Frontal cortex (tissue), 4 donors: ENCODE results near the gene SIGLEC9. TPM values are rescaled to one million over a fixed set of nuclear protein-coding genes. Genes with fewer than 3 reads are reported as not detected.

ENCODE experiments used
- DNase-seq, 2 donors: peaks; one replicate each; pipeline ENCODE4 v3.0.0; 2012; ENCODE audit warnings: low spot score in 2 of 2
- FAIRE-seq: peaks from 2 replicates; lab custom pipeline; 2012; peaks lifted over from hg19 to GRCh38; lab: Jason Lieb, UNC
- total RNA-seq: library from RNA; depleted of rRNA; stranded (reverse); fragments of >200 nt; gene quantifications from one replicate; pipeline ENCODE4 v1.2.3, GENCODE V29; 2014
- donor health status: control.
- donor health status: control.
- donor health status: control.

SIGLEC9 gene
- total RNA-seq, 1 donor from 2014 or later, result 0.41 TPM

GRCh38 chr19:51096473-51097165, 28.1 kb upstream of the SIGLEC9 start:
- DNase-seq (no peak), FAIRE-seq (no peak)

- DNase-seq (peak; percentile 72 to 75), FAIRE-seq (no peak)
Measured at GRCh38 chr19:51097166-51097738, 27.5 kb upstream of the SIGLEC9 start.

- no peak for DNase-seq
Measured at GRCh38 chr19:51097796-51098195, 26.9 kb upstream of the SIGLEC9 start.

GRCh38 chr19:51098365-51099046, 26.2 kb upstream of the SIGLEC9 start:
- no peak for DNase-seq

More at GRCh38 chr19:51097796-51098195, 26.9 kb upstream of the SIGLEC9 start:
- FAIRE-seq, result no peak

GRCh38 chr19:51099047-51099382, 25.7 kb upstream of the SIGLEC9 start:
- no peak for FAIRE-seq
- no peak for DNase-seq

More at GRCh38 chr19:51098365-51099046, 26.2 kb upstream of the SIGLEC9 start:
- FAIRE-seq, result no peak

GRCh38 chr19:51100601-51101000, 24.1 kb upstream of the SIGLEC9 start:
- DNase-seq (no peak), FAIRE-seq (no peak)

GRCh38 chr19:51101171-51101865, 23.4 kb upstream of the SIGLEC9 start:
- FAIRE-seq, result no peak
- DNase-seq, result peak in 1 of 2 donors; percentile 8

GRCh38 chr19:51102991-51103390, 21.7 kb upstream of the SIGLEC9 start:
- FAIRE-seq, result no peak

GRCh38 chr19:51103926-51104341, 20.8 kb upstream of the SIGLEC9 start:
- no peak for FAIRE-seq
- DNase-seq, result no peak

More at GRCh38 chr19:51102991-51103390, 21.7 kb upstream of the SIGLEC9 start:
- peak in 1 of 2 donors; percentile 14 for DNase-seq

- DNase-seq (no peak), FAIRE-seq (no peak)
Measured at GRCh38 chr19:51107406-51108065, 17.2 kb upstream of the SIGLEC9 start.

- FAIRE-seq, result peak; percentile 87
- peak; percentile 95 to 98 for DNase-seq
Measured at GRCh38 chr19:51108066-51108804, 16.5 kb upstream of the SIGLEC9 start, which contains the start of gene CTU1. Gene CTU1, minus strand, starts transcription at chr19:51108409. Its CDS starts 3,840 bp downstream, at chr19:51104569.

- FAIRE-seq, result no peak
- no peak for DNase-seq
Measured at GRCh38 chr19:51108805-51109146, 15.9 kb upstream of the SIGLEC9 start.

GRCh38 chr19:51110666-51110971, 14.1 kb upstream of the SIGLEC9 start:
- FAIRE-seq (no peak), DNase-seq (no peak)

- no peak for DNase-seq
- FAIRE-seq, result no peak
Measured at GRCh38 chr19:51111606-51112005, 13.1 kb upstream of the SIGLEC9 start.

GRCh38 chr19:51114087-51114729, 10.5 kb upstream of the SIGLEC9 start:
- DNase-seq (no peak), FAIRE-seq (no peak)

- FAIRE-seq (no peak), DNase-seq (no peak)
Measured at GRCh38 chr19:51116736-51117286, 7.9 kb upstream of the SIGLEC9 start.

- FAIRE-seq (no peak), DNase-seq (no peak)
Measured at GRCh38 chr19:51119101-51119500, 5.6 kb upstream of the SIGLEC9 start.

GRCh38 chr19:51119611-51120010, 5.1 kb upstream of the SIGLEC9 start:
- no peak for DNase-seq
- FAIRE-seq, result no peak

- DNase-seq, result no peak
- no peak for FAIRE-seq
Measured at GRCh38 chr19:51120160-51120559, 4.5 kb upstream of the SIGLEC9 start.
